ENCODE data around the gene CYP51A1. TPM values are rescaled to one million over a fixed set of nuclear protein-coding genes. Genes with fewer than 3 reads are reported as not detected.

The CYP51A1 gene
- total RNA-seq, 1 experiment from 2014 or later: 89.0 TPM

GRCh38 chr7:92131093-92131492, 3.2 kb downstream of the CYP51A1 start:
- peaks cover 24% of the 10 kb centered on the region for H4K20me1 ChIP-seq (ENCODE audit: insufficient read depth)
- peaks cover 53% of the 10 kb centered on the region for H3K79me2 ChIP-seq (ENCODE audit: low read depth)

GRCh38 chr7:92121681-92122080, 12.6 kb downstream of the CYP51A1 start:
- TF ChIP-seq EZH2 (IDR thresholded peaks at IDR 0.05; ENCODE audit: low read depth): no peak
- TF ChIP-seq CTCF (conservative IDR thresholded peaks at IDR 0.05): no peak
- ChIA-PET POLR2A (ENCODE audit: unreplicated experiment) (no interaction called here), CTCF (no interaction called here)
- H3K9me2 ChIP-seq (ENCODE audit: insufficient read depth): no peaks in the 10 kb centered on the region
- no TSS peak for BruUV-seq (replicated peaks)
- H3K4me3 ChIP-seq: no peak overlapping the region
- H3K4me2 ChIP-seq: no peak overlapping the region
- intact Hi-C loops (cut with micrococcal nuclease; ENCODE audit: unreplicated experiment): no loop called here
- H3K79me2 ChIP-seq (ENCODE audit: low read depth): peaks cover 22% of the 10 kb centered on the region
- no peak overlapping the region for H2AFZ ChIP-seq
- DNase-seq: no peak
- H3K36me3 ChIP-seq (ENCODE audit: low read depth): peaks cover 27% of the 10 kb centered on the region; the same call in 1 of the 2 replicates
- H3K27me3 ChIP-seq (ENCODE audit: insufficient read depth, low read depth): no peaks in the 10 kb centered on the region
- H3K27ac ChIP-seq: no peak overlapping the region
- peaks cover 36% of the 10 kb centered on the region for H4K20me1 ChIP-seq (ENCODE audit: insufficient read depth)
- H3F3A ChIP-seq (ENCODE audit: insufficient read depth, low read depth): no peaks in the 10 kb centered on the region
- H3K4me1 ChIP-seq (replicated peaks; ENCODE audit: insufficient read depth): no peaks in the 10 kb centered on the region
- H3K9me3 ChIP-seq (ENCODE audit: insufficient read depth, low read depth): no peaks in the 10 kb centered on the region

More at GRCh38 chr7:92131093-92131492, 3.2 kb downstream of the CYP51A1 start:
- TF ChIP-seq CTCF (conservative IDR thresholded peaks at IDR 0.05) (no peak), EZH2 (IDR thresholded peaks at IDR 0.05; ENCODE audit: low read depth) (no peak)
- Histone ChIP-seq H3K9me2 (ENCODE audit: insufficient read depth) (no peaks in the 10 kb centered on the region), H3K4me2 (no peak overlapping the region), H3K9me3 (ENCODE audit: insufficient read depth, low read depth) (no peaks in the 10 kb centered on the region), H3F3A (ENCODE audit: insufficient read depth, low read depth) (no peaks in the 10 kb centered on the region), H2AFZ (no peak overlapping the region), H3K4me1 (replicated peaks; ENCODE audit: insufficient read depth) (peaks cover 20% of the 10 kb centered on the region), H3K27me3 (ENCODE audit: insufficient read depth, low read depth) (no peaks in the 10 kb centered on the region), H3K4me3 (no peak overlapping the region), H3K27ac (no peak overlapping the region), H3K36me3 (ENCODE audit: low read depth) (peaks cover 36% of the 10 kb centered on the region)
- BruUV-seq (replicated peaks): no TSS peak
- CTCF ChIA-PET: no interaction called here
- intact Hi-C loops (cut with micrococcal nuclease; ENCODE audit: unreplicated experiment): no loop called here
- POLR2A ChIA-PET (ENCODE audit: unreplicated experiment): no interaction called here
- DNase-seq: no peak

GRCh38 chr7:92119213-92119759, 15.0 kb downstream of the CYP51A1 start:
- Histone ChIP-seq H3K9me2 (ENCODE audit: insufficient read depth) (no peaks in the 10 kb centered on the region), H3K27ac (no peak overlapping the region), H3K36me3 (ENCODE audit: low read depth) (peaks cover 47% of the 10 kb centered on the region), H3K4me1 (replicated peaks; ENCODE audit: insufficient read depth) (no peaks in the 10 kb centered on the region), H3K4me3 (no peak overlapping the region), H2AFZ (no peak overlapping the region), H3K27me3 (ENCODE audit: insufficient read depth, low read depth) (no peaks in the 10 kb centered on the region), H3F3A (ENCODE audit: insufficient read depth, low read depth) (peaks cover 9% of the 10 kb centered on the region; the same call in 1 of the 2 replicates), H3K79me2 (ENCODE audit: low read depth) (peaks cover 22% of the 10 kb centered on the region), H3K4me2 (no peak overlapping the region), H3K9me3 (ENCODE audit: insufficient read depth, low read depth) (no peaks in the 10 kb centered on the region), H4K20me1 (ENCODE audit: insufficient read depth) (peaks cover 33% of the 10 kb centered on the region)
- ChIA-PET POLR2A (ENCODE audit: unreplicated experiment) (interaction anchor here (0.6 to 0.7 kb wide), 2 partner anchors 110 to 329 kb away, joined by 3 read pairs; no protein-coding TSS in a partner anchor), CTCF (no interaction called here)
- DNase-seq: no peak
- intact Hi-C loops (cut with micrococcal nuclease; ENCODE audit: unreplicated experiment): no loop called here
- BruUV-seq (replicated peaks): no TSS peak
- TF ChIP-seq EZH2 (IDR thresholded peaks at IDR 0.05; ENCODE audit: low read depth) (no peak), CTCF (conservative IDR thresholded peaks at IDR 0.05) (no peak)
